Vagina (tissue), 2 donors: ENCODE measurements around the gene DIPK2A.

Experiments used
- POLR2A ChIP-seq, 2 donors: fragments of 450-650 bp; IDR thresholded peaks; one replicate each; pipeline ENCODE4 v1.6.1; 2017; ENCODE audit warnings: antibody characterized with exemption in 2 of 2, mild to moderate bottlenecking in 2 of 2, moderate library complexity in 2 of 2
- TF ChIP-seq, protein P1 (sequence below), 3 experiments: fragments of 450-650 bp in 2 of 3; fragments of 200-600 bp in 1 of 3; sonication (generic) in 1 of 3; IDR thresholded peaks; one replicate each; pipeline ENCODE4 v1.5.1; 2017 to 2019; ENCODE audit warnings: antibody characterized with exemption in 3 of 3, mild to moderate bottlenecking in 2 of 3, moderate library complexity in 2 of 3

- TF ChIP-seq, protein P1, sequence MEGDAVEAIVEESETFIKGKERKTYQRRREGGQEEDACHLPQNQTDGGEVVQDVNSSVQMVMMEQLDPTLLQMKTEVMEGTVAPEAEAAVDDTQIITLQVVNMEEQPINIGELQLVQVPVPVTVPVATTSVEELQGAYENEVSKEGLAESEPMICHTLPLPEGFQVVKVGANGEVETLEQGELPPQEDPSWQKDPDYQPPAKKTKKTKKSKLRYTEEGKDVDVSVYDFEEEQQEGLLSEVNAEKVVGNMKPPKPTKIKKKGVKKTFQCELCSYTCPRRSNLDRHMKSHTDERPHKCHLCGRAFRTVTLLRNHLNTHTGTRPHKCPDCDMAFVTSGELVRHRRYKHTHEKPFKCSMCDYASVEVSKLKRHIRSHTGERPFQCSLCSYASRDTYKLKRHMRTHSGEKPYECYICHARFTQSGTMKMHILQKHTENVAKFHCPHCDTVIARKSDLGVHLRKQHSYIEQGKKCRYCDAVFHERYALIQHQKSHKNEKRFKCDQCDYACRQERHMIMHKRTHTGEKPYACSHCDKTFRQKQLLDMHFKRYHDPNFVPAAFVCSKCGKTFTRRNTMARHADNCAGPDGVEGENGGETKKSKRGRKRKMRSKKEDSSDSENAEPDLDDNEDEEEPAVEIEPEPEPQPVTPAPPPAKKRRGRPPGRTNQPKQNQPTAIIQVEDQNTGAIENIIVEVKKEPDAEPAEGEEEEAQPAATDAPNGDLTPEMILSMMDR (IDR thresholded peaks at IDR 0.05), result no peak
- TF ChIP-seq POLR2A (IDR thresholded peaks at IDR 0.05), result no peak
These were observed 6.0 kb downstream of the DIPK2A start for GRCh38 chr3:143977341-143978262.
